ENCODE data around the gene STXBP6. TPM values are rescaled to one million over a fixed set of nuclear protein-coding genes. Genes with fewer than 3 reads are reported as not detected.

STXBP6 gene
- not detected in 2 replicates for total RNA-seq

GRCh38 chr14:25049568-25050268 lies at the start of gene STXBP6:
Gene STXBP6, minus strand, starts transcription at chr14:25050147. Its CDS starts 75,329 bp downstream, at chr14:24974818.
- Mint-ChIP-seq H3K9me3 (no peaks in the 10 kb centered on the region), H3K27ac (no peak within 1 kb of the TSS), H3K27me3 (ENCODE audit: low read depth) (peaks cover 52% of the 10 kb centered on the region), H3K36me3 (ENCODE audit: low read depth) (no peaks in the 10 kb centered on the region), H3K4me1 (ENCODE audit: low read depth) (peaks cover 2% of the 10 kb centered on the region), H3K4me3 (ENCODE audit: low read depth) (peak within 1 kb of the TSS; percentile 54)
- intact Hi-C loops (cut with micrococcal nuclease) = no loop called here
- DNase-seq (ENCODE audit: low spot score) = no peak

- Mint-ChIP-seq H3K36me3 (ENCODE audit: low read depth) (no peaks in the 10 kb centered on the region), H3K4me1 (ENCODE audit: low read depth) (no peaks in the 10 kb centered on the region), H3K9me3 (no peaks in the 10 kb centered on the region), H3K27ac (no peak overlapping the region), H3K27me3 (ENCODE audit: low read depth) (no peaks in the 10 kb centered on the region), H3K4me3 (ENCODE audit: low read depth) (no peak overlapping the region)
- DNase-seq (ENCODE audit: low spot score) = no peak
- intact Hi-C loops (cut with micrococcal nuclease) = no loop called here
These were observed 47.2 kb upstream of the STXBP6 start for GRCh38 chr14:25097120-25097519.

GRCh38 chr14:25095736-25096437 lies 45.9 kb upstream of the STXBP6 start:
- no peaks in the 10 kb centered on the region for H3K27me3 Mint-ChIP-seq (ENCODE audit: low read depth)

GRCh38 chr14:25094171-25094907 lies 44.4 kb upstream of the STXBP6 start:
- no peak for DNase-seq (ENCODE audit: low spot score)
- intact Hi-C loops (cut with micrococcal nuclease) = no loop called here

More at GRCh38 chr14:25095736-25096437, 45.9 kb upstream of the STXBP6 start:
- DNase-seq (ENCODE audit: low spot score) = no peak
- Mint-ChIP-seq H3K36me3 (ENCODE audit: low read depth) (no peaks in the 10 kb centered on the region), H3K4me1 (ENCODE audit: low read depth) (no peaks in the 10 kb centered on the region), H3K9me3 (no peaks in the 10 kb centered on the region), H3K27ac (no peak overlapping the region), H3K4me3 (ENCODE audit: low read depth) (no peak overlapping the region)
- intact Hi-C loops (cut with micrococcal nuclease) = no loop called here

GRCh38 chr14:25092258-25092740 lies 42.4 kb upstream of the STXBP6 start:
- DNase-seq (ENCODE audit: low spot score) = no peak
- intact Hi-C loops (cut with micrococcal nuclease) = no loop called here
- H3K4me1 Mint-ChIP-seq (ENCODE audit: low read depth) = no peaks in the 10 kb centered on the region
- no peaks in the 10 kb centered on the region for H3K9me3 Mint-ChIP-seq
- H3K4me3 Mint-ChIP-seq (ENCODE audit: low read depth) = no peak overlapping the region
- H3K27ac Mint-ChIP-seq = no peak overlapping the region
- H3K36me3 Mint-ChIP-seq (ENCODE audit: low read depth) = no peaks in the 10 kb centered on the region
- no peaks in the 10 kb centered on the region for H3K27me3 Mint-ChIP-seq (ENCODE audit: low read depth)

More at GRCh38 chr14:25094171-25094907, 44.4 kb upstream of the STXBP6 start:
- Mint-ChIP-seq H3K9me3 (no peaks in the 10 kb centered on the region), H3K4me3 (ENCODE audit: low read depth) (no peak overlapping the region), H3K27ac (no peak overlapping the region), H3K27me3 (ENCODE audit: low read depth) (no peaks in the 10 kb centered on the region), H3K36me3 (ENCODE audit: low read depth) (no peaks in the 10 kb centered on the region), H3K4me1 (ENCODE audit: low read depth) (no peaks in the 10 kb centered on the region)

- intact Hi-C loops (cut with micrococcal nuclease) = no loop called here
- Mint-ChIP-seq H3K9me3 (no peaks in the 10 kb centered on the region), H3K4me1 (ENCODE audit: low read depth) (no peaks in the 10 kb centered on the region), H3K36me3 (ENCODE audit: low read depth) (no peaks in the 10 kb centered on the region), H3K27ac (no peak overlapping the region), H3K4me3 (ENCODE audit: low read depth) (no peak overlapping the region), H3K27me3 (ENCODE audit: low read depth) (no peaks in the 10 kb centered on the region)
- DNase-seq (ENCODE audit: low spot score) = no peak
These were observed 40.9 kb upstream of the STXBP6 start for GRCh38 chr14:25090716-25091454.

- no peaks in the 10 kb centered on the region for H3K4me1 Mint-ChIP-seq (ENCODE audit: low read depth)
- no peak for DNase-seq (ENCODE audit: low spot score)
- no peaks in the 10 kb centered on the region for H3K27me3 Mint-ChIP-seq (ENCODE audit: low read depth)
- no peak overlapping the region for H3K27ac Mint-ChIP-seq
- H3K4me3 Mint-ChIP-seq (ENCODE audit: low read depth) = no peak overlapping the region
- no peaks in the 10 kb centered on the region for H3K36me3 Mint-ChIP-seq (ENCODE audit: low read depth)
- intact Hi-C loops (cut with micrococcal nuclease) = no loop called here
- H3K9me3 Mint-ChIP-seq = no peaks in the 10 kb centered on the region
These were observed 40.3 kb upstream of the STXBP6 start for GRCh38 chr14:25090256-25090655.

GRCh38 chr14:25089496-25089895 lies 39.5 kb upstream of the STXBP6 start:
- Mint-ChIP-seq H3K27me3 (ENCODE audit: low read depth) (no peaks in the 10 kb centered on the region), H3K27ac (no peak overlapping the region), H3K4me3 (ENCODE audit: low read depth) (no peak overlapping the region), H3K36me3 (ENCODE audit: low read depth) (no peaks in the 10 kb centered on the region), H3K4me1 (ENCODE audit: low read depth) (no peaks in the 10 kb centered on the region), H3K9me3 (no peaks in the 10 kb centered on the region)
- intact Hi-C loops (cut with micrococcal nuclease) = no loop called here
- DNase-seq (ENCODE audit: low spot score) = no peak

- no peak for DNase-seq (ENCODE audit: low spot score)
- H3K36me3 Mint-ChIP-seq (ENCODE audit: low read depth) = no peaks in the 10 kb centered on the region
- H3K4me3 Mint-ChIP-seq (ENCODE audit: low read depth) = no peak overlapping the region
- no peak overlapping the region for H3K27ac Mint-ChIP-seq
- intact Hi-C loops (cut with micrococcal nuclease) = no loop called here
- H3K9me3 Mint-ChIP-seq = no peaks in the 10 kb centered on the region
- no peaks in the 10 kb centered on the region for H3K27me3 Mint-ChIP-seq (ENCODE audit: low read depth)
- no peaks in the 10 kb centered on the region for H3K4me1 Mint-ChIP-seq (ENCODE audit: low read depth)
These were observed 37.0 kb upstream of the STXBP6 start for GRCh38 chr14:25086821-25087396.

- H3K9me3 Mint-ChIP-seq = no peaks in the 10 kb centered on the region
- H3K4me3 Mint-ChIP-seq (ENCODE audit: low read depth) = no peak overlapping the region
- DNase-seq (ENCODE audit: low spot score) = no peak
- H3K4me1 Mint-ChIP-seq (ENCODE audit: low read depth) = no peaks in the 10 kb centered on the region
- no peak overlapping the region for H3K27ac Mint-ChIP-seq
- H3K27me3 Mint-ChIP-seq (ENCODE audit: low read depth) = no peaks in the 10 kb centered on the region
- no peaks in the 10 kb centered on the region for H3K36me3 Mint-ChIP-seq (ENCODE audit: low read depth)
- intact Hi-C loops (cut with micrococcal nuclease) = no loop called here
These were observed 36.1 kb upstream of the STXBP6 start for GRCh38 chr14:25086081-25086480.

GRCh38 chr14:25080682-25081081 lies 30.7 kb upstream of the STXBP6 start:
- Mint-ChIP-seq H3K9me3 (no peaks in the 10 kb centered on the region), H3K27me3 (ENCODE audit: low read depth) (no peaks in the 10 kb centered on the region), H3K36me3 (ENCODE audit: low read depth) (no peaks in the 10 kb centered on the region), H3K4me1 (ENCODE audit: low read depth) (no peaks in the 10 kb centered on the region), H3K4me3 (ENCODE audit: low read depth) (no peak overlapping the region), H3K27ac (no peak overlapping the region)
- no peak for DNase-seq (ENCODE audit: low spot score)
- intact Hi-C loops (cut with micrococcal nuclease) = no loop called here

- Mint-ChIP-seq H3K27ac (no peak overlapping the region), H3K4me1 (ENCODE audit: low read depth) (no peaks in the 10 kb centered on the region), H3K4me3 (ENCODE audit: low read depth) (no peak overlapping the region), H3K36me3 (ENCODE audit: low read depth) (no peaks in the 10 kb centered on the region), H3K9me3 (no peaks in the 10 kb centered on the region), H3K27me3 (ENCODE audit: low read depth) (no peaks in the 10 kb centered on the region)
- DNase-seq (ENCODE audit: low spot score) = no peak
- intact Hi-C loops (cut with micrococcal nuclease) = no loop called here
These were observed 29.4 kb upstream of the STXBP6 start for GRCh38 chr14:25079311-25079710.
